ENCODE results near the gene MDM4.
"Not testable (repeated sequence)": the region's sequence is repeated elsewhere in the genome, so short reads cannot be mapped to it uniquely, and the experiment has no call there.

Gene MDM4

GRCh38 chr1:204562075-204562990 lies 46.1 kb downstream of the MDM4 start:
- no peak for DNase-seq (ENCODE audit: low read depth)

- DNase-seq (ENCODE audit: low read depth) = no peak
Observed at GRCh38 chr1:204563307-204563706, 47.1 kb downstream of the MDM4 start.

GRCh38 chr1:204563780-204564179 lies 47.6 kb downstream of the MDM4 start:
- DNase-seq (ENCODE audit: low read depth) = no peak

DNA sequence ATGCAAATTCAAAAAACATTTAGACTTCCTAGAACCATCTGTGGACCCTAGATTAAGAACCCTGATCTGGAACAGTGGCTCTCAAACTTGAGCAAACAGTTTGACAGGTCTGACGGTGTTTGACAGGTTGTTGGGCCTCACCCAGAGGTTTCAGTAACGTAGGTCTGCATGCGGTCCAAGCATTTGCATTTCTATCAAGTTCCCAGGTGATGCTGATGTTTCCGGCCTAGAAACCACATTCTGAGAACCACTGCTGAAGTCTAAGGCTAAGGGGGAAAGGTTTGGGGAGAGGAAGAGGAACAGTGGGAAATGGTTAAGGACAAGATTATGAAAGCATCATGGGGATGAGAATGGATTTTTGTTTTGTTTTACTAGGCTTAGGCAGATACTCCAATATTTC lies 48.6 kb downstream of the MDM4 start:
- no peak for DNase-seq (ENCODE audit: low read depth)

DNA sequence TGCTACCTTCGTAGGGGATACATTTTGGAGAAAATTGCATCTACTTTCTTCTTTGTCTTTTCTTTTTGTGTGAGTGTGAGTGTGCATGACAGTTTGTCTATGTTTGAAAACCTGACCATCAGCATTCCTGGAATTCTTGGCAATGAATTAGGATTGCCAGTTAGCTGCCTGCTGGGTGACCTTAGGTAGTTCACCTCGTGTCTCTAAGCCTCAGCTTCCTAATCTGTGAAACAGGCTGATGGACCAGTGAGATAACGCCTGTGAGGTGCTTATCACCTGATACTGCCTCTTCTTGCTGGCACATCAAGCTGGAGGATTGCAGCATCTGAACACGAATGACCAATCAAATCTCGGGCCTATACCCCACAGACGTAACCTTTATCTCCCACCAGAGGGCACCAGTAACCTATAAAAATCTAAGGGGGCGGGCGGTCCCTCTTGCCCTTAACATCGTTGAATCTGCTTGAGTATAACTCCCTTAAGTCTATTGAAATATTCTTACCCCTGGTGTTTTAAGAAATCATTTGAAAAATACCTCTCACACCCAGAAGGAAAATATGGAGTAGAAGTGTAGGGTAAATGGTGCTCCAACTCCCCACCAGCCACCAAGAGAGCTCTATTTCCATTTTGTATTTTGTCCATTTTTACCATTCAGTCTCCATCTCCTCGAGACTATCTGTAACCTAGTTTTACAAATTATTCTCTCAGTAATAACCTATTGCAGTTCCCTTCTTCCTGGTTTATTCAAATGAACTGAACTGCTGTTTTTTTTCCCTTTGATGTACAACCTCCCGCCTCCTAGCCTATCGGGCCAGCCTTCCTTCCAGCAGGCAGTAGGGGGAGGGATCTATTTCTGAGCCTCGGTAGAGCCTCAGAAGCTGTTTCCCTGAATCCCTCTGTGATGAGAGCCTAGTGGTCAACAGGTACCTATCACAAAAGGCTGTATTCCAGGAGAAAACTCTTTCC lies 49.7 kb downstream of the MDM4 start:
- DNase-seq (ENCODE audit: low read depth) = peak; percentile 10

DNA sequence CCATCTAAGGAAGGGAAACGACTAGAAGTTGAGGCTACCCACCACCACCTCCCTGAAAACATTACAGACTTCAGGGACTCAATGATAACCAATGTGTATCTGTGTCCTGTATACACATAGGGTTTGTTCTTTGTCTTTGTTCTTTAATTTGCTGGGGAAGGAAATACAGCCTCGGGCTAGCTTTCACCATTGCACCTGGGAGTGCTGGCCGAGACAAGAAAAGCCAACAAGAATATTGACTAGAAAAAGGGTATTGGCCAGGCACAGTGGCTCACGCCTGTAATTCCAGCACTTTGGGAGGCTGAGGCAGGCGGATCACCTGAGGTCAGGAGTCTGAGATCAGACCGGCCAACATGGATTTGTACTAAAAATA lies 50.4 kb downstream of the MDM4 start:
- DNase-seq (ENCODE audit: low read depth) = no peak

- DNase-seq (ENCODE audit: low read depth) = no peak
Observed at GRCh38 chr1:204567071-204567470, 50.9 kb downstream of the MDM4 start.

- DNase-seq (ENCODE audit: low read depth) = no peak
Observed at GRCh38 chr1:204568576-204569315, 52.5 kb downstream of the MDM4 start.

GRCh38 chr1:204569478-204569877 lies 53.3 kb downstream of the MDM4 start:
- DNase-seq (ENCODE audit: low read depth) = no peak

- not testable (repeated sequence) for DNase-seq (ENCODE audit: low read depth)
Observed at GRCh38 chr1:204570021-204570420, 53.8 kb downstream of the MDM4 start.

DNA sequence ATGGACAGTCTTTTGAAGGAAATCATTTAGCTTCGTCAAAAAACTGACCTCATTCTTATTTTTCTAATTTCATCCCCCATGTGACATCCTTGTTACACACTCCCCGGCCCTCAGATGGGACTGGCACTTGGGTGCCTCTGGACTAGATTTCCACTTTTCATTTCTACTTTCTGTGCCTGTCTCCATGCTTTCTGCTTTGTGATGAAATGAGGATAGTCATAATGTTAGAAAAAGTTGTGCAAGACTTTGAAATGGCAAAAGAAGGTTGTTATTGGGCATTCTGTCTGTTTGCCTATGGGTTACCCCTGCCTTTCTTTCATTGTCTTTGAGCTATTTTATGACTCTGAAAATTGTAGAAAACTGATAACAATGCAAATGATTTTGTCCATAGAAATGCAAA lies 54.9 kb downstream of the MDM4 start:
- DNase-seq (ENCODE audit: low read depth) = no peak

- DNase-seq (ENCODE audit: low read depth) = no peak
Observed at GRCh38 chr1:204571631-204572030, 55.4 kb downstream of the MDM4 start.

- DNase-seq (ENCODE audit: low read depth) = no peak
Observed at GRCh38 chr1:204572923-204573922, 57.0 kb downstream of the MDM4 start.

GRCh38 chr1:204574016-204574864 lies 58.0 kb downstream of the MDM4 start:
- no peak for DNase-seq (ENCODE audit: low read depth)

DNA sequence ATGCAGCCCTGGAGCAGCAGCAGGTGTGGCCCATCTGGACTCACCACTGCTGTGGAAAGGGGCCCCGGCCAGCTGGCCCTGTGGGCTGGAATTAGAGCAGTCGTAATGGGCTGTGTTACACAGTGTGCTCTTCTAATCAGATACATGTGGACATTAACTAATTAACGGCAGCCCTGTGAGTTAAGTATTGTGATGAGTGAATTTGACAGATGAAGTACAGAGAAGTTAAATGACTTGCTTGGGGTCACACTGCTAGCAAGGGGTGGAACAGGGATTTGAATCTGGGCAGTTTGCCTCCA lies 58.6 kb downstream of the MDM4 start:
- no peak for DNase-seq (ENCODE audit: low read depth)

DNA sequence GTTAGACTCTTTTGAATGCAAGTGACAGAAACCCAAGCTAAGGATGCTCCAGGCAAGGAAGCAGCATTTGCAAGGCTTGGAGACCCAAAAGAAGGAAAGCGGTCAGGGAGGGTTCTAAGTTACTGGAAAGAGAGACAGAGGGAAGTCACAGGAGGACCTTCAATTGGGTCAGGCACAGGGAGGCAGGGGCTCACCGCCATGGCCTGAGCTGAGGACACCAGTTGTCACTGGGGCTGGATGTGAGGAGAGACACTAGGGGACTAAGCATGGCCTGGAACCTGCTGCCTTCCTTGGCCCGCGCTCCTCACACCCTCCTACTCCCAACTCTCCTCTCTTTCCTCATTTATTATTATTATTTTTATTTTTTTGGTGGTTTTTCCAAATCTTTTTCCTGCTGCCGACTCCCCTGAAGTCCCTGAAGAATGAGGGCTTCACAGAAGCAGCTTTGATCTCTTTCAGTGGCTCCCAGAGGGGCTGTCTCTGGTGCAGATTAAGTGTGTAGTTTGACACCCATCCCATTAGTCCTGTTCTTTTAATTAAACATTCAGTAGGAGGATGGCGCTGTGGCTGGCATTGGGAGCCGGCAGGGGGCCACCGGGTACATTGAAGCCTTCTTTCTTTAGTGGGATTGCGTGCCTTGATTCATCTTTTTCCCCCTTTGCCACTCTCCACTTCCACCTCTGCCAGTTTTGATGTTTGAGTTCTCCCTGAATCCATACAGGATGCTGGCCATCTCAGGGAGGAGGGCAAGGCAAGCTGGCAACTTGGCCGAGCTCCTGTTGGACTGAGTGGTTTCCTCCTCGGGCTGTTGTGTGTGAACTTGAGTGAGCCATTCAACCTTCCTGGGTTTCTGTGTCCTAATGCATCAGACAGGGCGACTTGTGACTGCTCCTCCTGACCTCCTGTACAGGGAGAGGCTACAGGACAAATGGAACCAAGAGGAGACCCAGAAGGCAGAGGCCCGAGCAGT lies 59.3 kb downstream of the MDM4 start:
- no peak for DNase-seq (ENCODE audit: low read depth)

DNA sequence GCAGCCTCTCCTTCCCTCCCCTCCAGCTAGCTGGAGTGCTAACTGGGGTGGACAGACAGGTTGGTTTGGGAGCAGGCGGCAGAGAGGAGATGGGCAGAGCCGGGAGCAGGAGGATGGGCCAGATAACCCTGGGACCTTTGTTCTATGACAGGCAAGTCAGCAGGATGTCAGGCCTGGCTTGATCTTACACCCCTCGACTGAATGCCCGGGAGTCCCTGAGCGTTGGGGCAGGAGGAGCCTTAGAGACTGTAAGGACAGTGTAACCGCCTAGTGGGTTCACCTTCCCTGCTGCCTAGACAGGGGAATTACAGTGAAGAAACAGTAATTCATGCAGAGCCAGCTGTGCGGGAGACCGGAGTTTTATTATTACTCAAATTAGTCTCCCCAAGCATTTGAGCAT lies 60.2 kb downstream of the MDM4 start:
- no peak for DNase-seq (ENCODE audit: low read depth)

- no peak for DNase-seq (ENCODE audit: low read depth)
Observed at GRCh38 chr1:204577794-204578478, 61.7 kb downstream of the MDM4 start.
